Nephron progenitor cell (in vitro differentiated cells): ENCODE measurements around the gene TPPP.
A peak's percentile ranks its signal among the peaks of the same experiment; 100 is the strongest.

Experiments used
- DNase-seq: peaks from one replicate; pipeline ENCODE4 v3.0.0; 2021
- H3K27ac Mint-ChIP-seq: 2 replicates; pipeline ENCODE4 v1.8.0; 2021; ENCODE audit warnings: mild to moderate bottlenecking, moderate library complexity, mixed read lengths
- H3K27me3 Mint-ChIP-seq: 2 replicates; pipeline ENCODE4 v1.8.0; 2021; ENCODE audit warnings: mild to moderate bottlenecking, low read depth, mixed read lengths; ENCODE audit not compliant: poor library complexity
- H3K36me3 Mint-ChIP-seq: 2 replicates; pipeline ENCODE4 v1.8.0; 2021; ENCODE audit warnings: low read depth, mixed read lengths
- H3K4me1 Mint-ChIP-seq: 2 replicates; pipeline ENCODE4 v1.8.0; 2021; ENCODE audit warnings: mixed read lengths
- H3K4me3 Mint-ChIP-seq: 2 replicates; pipeline ENCODE4 v1.8.0; 2021; ENCODE audit warnings: mild to moderate bottlenecking, moderate library complexity, mixed read lengths
- H3K9me3 Mint-ChIP-seq: 2 replicates; pipeline ENCODE4 v1.8.0; 2021; ENCODE audit warnings: mild to moderate bottlenecking, moderate library complexity, mixed read lengths
- CTCF ChIP-seq: fragments of 200-600 bp; sonication (generic); IDR thresholded peaks from 2 replicates; pipeline ENCODE4 v1.5.0; 2021; ENCODE audit warnings: antibody characterized with exemption

The TPPP gene

GRCh38 chr5:617896-618295 lies 75.3 kb downstream of the TPPP start:
- no peak for TF ChIP-seq CTCF
- peaks cover 46% of the 10 kb centered on the region for H3K36me3 Mint-ChIP-seq

GRCh38 chr5:616484-617039 lies 76.6 kb downstream of the TPPP start:
- Mint-ChIP-seq H3K27ac (peak overlapping the region; percentile 50), H3K36me3 (peaks cover 49% of the 10 kb centered on the region), H3K4me1 (peaks cover 29% of the 10 kb centered on the region), H3K27me3 (no peaks in the 10 kb centered on the region), H3K4me3 (no peak overlapping the region), H3K9me3 (peaks cover 34% of the 10 kb centered on the region)
- no peak for TF ChIP-seq CTCF
- DNase-seq, result no peak

More at GRCh38 chr5:617896-618295, 75.3 kb downstream of the TPPP start:
- DNase-seq, result no peak
- no peak overlapping the region for H3K27ac Mint-ChIP-seq
- H3K27me3 Mint-ChIP-seq, result peaks cover 5% of the 10 kb centered on the region
- peaks cover 31% of the 10 kb centered on the region for H3K9me3 Mint-ChIP-seq
- H3K4me1 Mint-ChIP-seq, result peaks cover 25% of the 10 kb centered on the region
- H3K4me3 Mint-ChIP-seq, result no peak overlapping the region

GRCh38 chr5:612498-613424 lies 80.4 kb downstream of the TPPP start:
- Mint-ChIP-seq H3K4me3 (peak overlapping the region; percentile 96), H3K36me3 (peaks cover 37% of the 10 kb centered on the region), H3K4me1 (peaks cover 42% of the 10 kb centered on the region), H3K27me3 (peaks cover 12% of the 10 kb centered on the region), H3K27ac (peak overlapping the region; percentile 40), H3K9me3 (peaks cover 34% of the 10 kb centered on the region)
- TF ChIP-seq CTCF, result no peak
- DNase-seq, result no peak

- H3K36me3 Mint-ChIP-seq, result peaks cover 37% of the 10 kb centered on the region
- peaks cover 34% of the 10 kb centered on the region for H3K9me3 Mint-ChIP-seq
- H3K4me1 Mint-ChIP-seq, result peaks cover 41% of the 10 kb centered on the region
- peaks cover 16% of the 10 kb centered on the region for H3K27me3 Mint-ChIP-seq
- TF ChIP-seq CTCF, result no peak
- DNase-seq, result peak; percentile 97
- peak within 1 kb of the TSS; percentile 40 for H3K27ac Mint-ChIP-seq
- peak within 1 kb of the TSS; percentile 96 for H3K4me3 Mint-ChIP-seq
These were observed 81.2 kb downstream of the TPPP start, which contains the start of gene CEP72 for GRCh38 chr5:611731-612486. TSS of gene CEP72 (plus strand) at chr5:612340. CDS start at chr5:612362, 22 bp downstream.

- no peak for TF ChIP-seq CTCF
- H3K4me3 Mint-ChIP-seq, result peak overlapping the region; percentile 82
- H3K9me3 Mint-ChIP-seq, result peaks cover 30% of the 10 kb centered on the region
- no peak overlapping the region for H3K27ac Mint-ChIP-seq
- peaks cover 33% of the 10 kb centered on the region for H3K4me1 Mint-ChIP-seq
- peaks cover 16% of the 10 kb centered on the region for H3K27me3 Mint-ChIP-seq
- no peak for DNase-seq
- peaks cover 29% of the 10 kb centered on the region for H3K36me3 Mint-ChIP-seq
These were observed 82.1 kb downstream of the TPPP start for GRCh38 chr5:610744-611730.
